ENCODE results near the gene RCOR1. TPM values are rescaled to one million over a fixed set of nuclear protein-coding genes. Genes with fewer than 3 reads are reported as not detected.
A peak's percentile ranks its signal among the peaks of the same experiment; 100 is the strongest.

RCOR1 gene
- polyA plus RNA-seq, 1 donor (not counting 4 experiments of a cell fraction or from before 2014, with no cell fraction given): 27.0 TPM

GRCh38 chr14:102551995-102552705, 40.3 kb upstream of the RCOR1 start:
- H3K9ac ChIP-seq (ENCODE audit: control insufficient read depth, extremely low read depth, insufficient read depth, low read length): peak overlapping the region; percentile 85
- peak; percentile 57 for FAIRE-seq

GRCh38 chr14:102554821-102555819, 37.3 kb upstream of the RCOR1 start:
- Histone ChIP-seq H3K36me3 (ENCODE audit: control insufficient read depth in 2 of 2, extremely low read depth in 1 of 2, insufficient read depth in 2 of 2, low read length in 2 of 2) (no peaks in the 10 kb centered on the region), H3K27me3 (ENCODE audit: control insufficient read depth, extremely low read depth, insufficient read depth, low read length) (no peaks in the 10 kb centered on the region), H3K9me3 (ENCODE audit: control insufficient read depth, low read depth, low read length) (no peaks in the 10 kb centered on the region), H3K4me3 (ENCODE audit: control insufficient read depth in 2 of 3, extremely low read depth in 1 of 3, insufficient read depth in 2 of 3, low read depth in 1 of 3, low read length in 3 of 3) (peak overlapping the region; percentile 27 to 61 (median 51)), H2AFZ (ENCODE audit: control insufficient read depth, low read length) (peak overlapping the region; percentile 60), H3K4me2 (ENCODE audit: control insufficient read depth, extremely low read depth, insufficient read depth, low read depth, low read length) (peak overlapping the region; percentile 69), H3K27ac (ENCODE audit: control insufficient read depth, insufficient read depth, low read length) (peak overlapping the region; percentile 63), H4K20me1 (ENCODE audit: control insufficient read depth, extremely low read depth, insufficient read depth, low read length) (no peaks in the 10 kb centered on the region), H3K4me1 (ENCODE audit: control insufficient read depth, extremely low read depth, insufficient read depth, low read length) (peaks cover 33% of the 10 kb centered on the region), H3K9ac (ENCODE audit: control insufficient read depth, extremely low read depth, insufficient read depth, low read length) (peak overlapping the region; percentile 77), H3K9me1 (ENCODE audit: control insufficient read depth, extremely low read depth, insufficient read depth, low read length) (no peaks in the 10 kb centered on the region), H3K79me2 (ENCODE audit: control insufficient read depth, insufficient read depth, low read length) (peaks cover 6% of the 10 kb centered on the region)
- DNase-seq (ENCODE audit: low read depth, low spot score): no peak
- FAIRE-seq: no peak
- dilution Hi-C loops (cut with MboI; ENCODE audit: extremely low pct_ligation_motif_present, low sequenced_read_pairs): no loop called here
- TF ChIP-seq EZH2 (IDR thresholded peaks at IDR 0.05; ENCODE audit: low read length) (no peak), CTCF (optimal IDR thresholded peaks at IDR 0.05 in 1 of 3, IDR thresholded peaks at IDR 0.05 in 1 of 3, conservative IDR thresholded peaks at IDR 0.05 in 1 of 3; ENCODE audit: extremely low read depth in 1 of 3, insufficient read depth in 2 of 3, low read length in 3 of 3) (no peak)

More at GRCh38 chr14:102551995-102552705, 40.3 kb upstream of the RCOR1 start:
- Histone ChIP-seq H3K27me3 (ENCODE audit: control insufficient read depth, extremely low read depth, insufficient read depth, low read length) (no peaks in the 10 kb centered on the region), H2AFZ (ENCODE audit: control insufficient read depth, low read length) (no peak overlapping the region), H4K20me1 (ENCODE audit: control insufficient read depth, extremely low read depth, insufficient read depth, low read length) (no peaks in the 10 kb centered on the region), H3K9me3 (ENCODE audit: control insufficient read depth, low read depth, low read length) (no peaks in the 10 kb centered on the region), H3K4me3 (ENCODE audit: control insufficient read depth in 2 of 3, extremely low read depth in 1 of 3, insufficient read depth in 2 of 3, low read depth in 1 of 3, low read length in 3 of 3) (peak overlapping the region; percentile 50 to 64 (median 51)), H3K27ac (ENCODE audit: control insufficient read depth, insufficient read depth, low read length) (peak overlapping the region; percentile 79), H3K36me3 (ENCODE audit: control insufficient read depth in 2 of 2, extremely low read depth in 1 of 2, insufficient read depth in 2 of 2, low read length in 2 of 2) (no peaks in the 10 kb centered on the region), H3K4me2 (ENCODE audit: control insufficient read depth, extremely low read depth, insufficient read depth, low read depth, low read length) (peak overlapping the region; percentile 92), H3K79me2 (ENCODE audit: control insufficient read depth, insufficient read depth, low read length) (peaks cover 6% of the 10 kb centered on the region), H3K9me1 (ENCODE audit: control insufficient read depth, extremely low read depth, insufficient read depth, low read length) (no peaks in the 10 kb centered on the region), H3K4me1 (ENCODE audit: control insufficient read depth, extremely low read depth, insufficient read depth, low read length) (peaks cover 22% of the 10 kb centered on the region)
- DNase-seq (ENCODE audit: low read depth, low spot score): no peak
- TF ChIP-seq CTCF (optimal IDR thresholded peaks at IDR 0.05 in 1 of 3, IDR thresholded peaks at IDR 0.05 in 1 of 3, conservative IDR thresholded peaks at IDR 0.05 in 1 of 3; ENCODE audit: extremely low read depth in 1 of 3, insufficient read depth in 2 of 3, low read length in 3 of 3): no peak
- TF ChIP-seq EZH2 (IDR thresholded peaks at IDR 0.05; ENCODE audit: low read length): no peak
- dilution Hi-C loops (cut with MboI; ENCODE audit: extremely low pct_ligation_motif_present, low sequenced_read_pairs): no loop called here

All from keratinocyte (primary cell).